ENCODE results near the gene KIAA1755. TPM values are rescaled to one million over a fixed set of nuclear protein-coding genes. Genes with fewer than 3 reads are reported as not detected.
A peak's percentile ranks its signal among the peaks of the same experiment; 100 is the strongest.

KIAA1755 gene
- polyA plus RNA-seq, 1 experiment = 2.9 TPM

DNA sequence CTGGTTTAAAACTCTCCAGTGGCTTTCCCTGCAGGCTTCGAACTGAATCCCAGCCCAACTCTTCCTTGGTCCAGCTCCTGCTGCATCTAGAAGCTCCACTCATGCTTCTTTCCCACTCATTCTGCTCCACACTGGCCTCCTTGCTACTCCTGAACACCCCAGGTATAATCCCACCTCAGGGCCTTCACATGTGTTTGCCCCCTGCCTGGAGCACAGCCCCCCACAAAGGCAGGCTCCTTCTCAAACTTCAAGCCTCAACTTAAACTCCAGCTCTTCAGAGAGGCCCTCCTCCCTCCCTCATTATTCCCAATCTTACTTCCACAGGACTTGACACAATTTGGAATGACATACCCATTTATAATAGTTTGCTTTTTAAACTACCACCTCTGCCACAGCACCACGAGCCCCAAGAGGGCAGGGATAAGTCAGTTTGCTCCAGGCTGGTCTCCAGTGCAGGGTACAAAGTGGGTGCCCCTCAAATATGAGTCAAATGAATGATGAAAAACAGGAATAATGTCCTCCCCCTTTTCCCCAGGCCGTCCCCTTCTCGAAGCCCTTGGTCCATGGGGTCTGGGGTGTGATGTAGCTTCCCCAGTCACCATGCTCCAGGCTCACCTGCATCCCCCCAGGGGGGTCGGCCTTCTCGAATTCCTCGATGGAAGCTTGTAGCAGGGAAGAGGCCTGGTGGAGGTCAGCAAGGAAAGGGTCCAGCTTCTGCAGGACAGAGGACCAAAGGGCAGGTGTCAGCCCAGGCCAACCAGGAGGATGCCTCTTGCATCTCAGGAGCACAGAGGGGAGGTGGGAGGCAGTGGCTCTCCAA, 37.4 kb downstream of the KIAA1755 start:
- Histone ChIP-seq H3K27me3 (ENCODE audit: control insufficient read depth, insufficient read depth, low read length) (no peaks in the 10 kb centered on the region), H3K9me3 (ENCODE audit: control insufficient read depth, insufficient read depth, low read length) (peaks cover 7% of the 10 kb centered on the region; the same call in 1 of the 2 replicates), H3K27ac (ENCODE audit: low read depth, low read length) (no peak overlapping the region), H3K4me3 (ENCODE audit: low read depth, low read length) (no peak overlapping the region)
- POLR2A ChIA-PET = no interaction called here
- TF ChIP-seq, protein P1, sequence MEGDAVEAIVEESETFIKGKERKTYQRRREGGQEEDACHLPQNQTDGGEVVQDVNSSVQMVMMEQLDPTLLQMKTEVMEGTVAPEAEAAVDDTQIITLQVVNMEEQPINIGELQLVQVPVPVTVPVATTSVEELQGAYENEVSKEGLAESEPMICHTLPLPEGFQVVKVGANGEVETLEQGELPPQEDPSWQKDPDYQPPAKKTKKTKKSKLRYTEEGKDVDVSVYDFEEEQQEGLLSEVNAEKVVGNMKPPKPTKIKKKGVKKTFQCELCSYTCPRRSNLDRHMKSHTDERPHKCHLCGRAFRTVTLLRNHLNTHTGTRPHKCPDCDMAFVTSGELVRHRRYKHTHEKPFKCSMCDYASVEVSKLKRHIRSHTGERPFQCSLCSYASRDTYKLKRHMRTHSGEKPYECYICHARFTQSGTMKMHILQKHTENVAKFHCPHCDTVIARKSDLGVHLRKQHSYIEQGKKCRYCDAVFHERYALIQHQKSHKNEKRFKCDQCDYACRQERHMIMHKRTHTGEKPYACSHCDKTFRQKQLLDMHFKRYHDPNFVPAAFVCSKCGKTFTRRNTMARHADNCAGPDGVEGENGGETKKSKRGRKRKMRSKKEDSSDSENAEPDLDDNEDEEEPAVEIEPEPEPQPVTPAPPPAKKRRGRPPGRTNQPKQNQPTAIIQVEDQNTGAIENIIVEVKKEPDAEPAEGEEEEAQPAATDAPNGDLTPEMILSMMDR (IDR thresholded peaks at IDR 0.05; ENCODE audit: low read depth, low read length) = no peak
- CTCF ChIA-PET = interaction anchor here (0.6 to 11.5 kb wide), 25 partner anchors 7 to 659 kb away, joined by 3 to 459 read pairs (median 4); partner anchors contain the start of gene BPI
- no peak for DNase-seq (ENCODE audit: low read depth, low spot score)

DNA sequence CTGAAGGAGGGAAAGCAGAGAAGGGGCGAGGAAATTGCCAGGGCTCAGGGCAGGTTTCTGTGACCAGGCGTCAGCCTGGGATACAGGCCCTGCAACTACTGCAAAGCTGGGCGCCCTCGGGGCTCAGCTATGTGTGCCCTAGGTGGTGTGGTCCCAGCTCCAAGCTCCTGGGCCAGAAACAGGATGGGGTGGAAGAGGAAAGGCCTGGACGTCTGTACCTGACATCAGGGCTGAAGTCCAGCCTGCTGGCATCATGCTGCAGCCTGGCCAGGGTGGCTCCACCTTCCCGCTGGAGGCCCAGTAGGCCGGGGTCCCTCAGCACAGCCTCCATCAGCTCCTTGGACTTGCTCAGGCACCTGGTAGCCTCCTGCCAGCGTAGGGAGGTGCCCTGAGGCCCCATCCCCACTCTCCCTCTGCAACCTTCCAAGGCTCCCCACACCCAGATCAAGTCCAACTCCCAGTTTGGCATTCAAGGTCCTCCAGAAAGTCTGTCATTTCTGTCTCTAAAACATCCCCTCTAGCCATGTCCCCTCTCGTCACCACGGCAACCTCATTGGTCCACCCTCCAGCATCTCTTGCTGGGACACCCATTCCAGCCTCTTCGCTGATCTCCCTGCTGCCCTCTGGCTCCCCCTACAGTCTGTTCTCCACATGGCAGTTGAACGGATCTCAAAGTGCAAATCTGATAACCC, 38.2 kb downstream of the KIAA1755 start:
- Histone ChIP-seq H3K9me3 (ENCODE audit: control insufficient read depth, insufficient read depth, low read length) (peaks cover 4% of the 10 kb centered on the region; the same call in 1 of the 2 replicates), H3K4me3 (ENCODE audit: low read depth, low read length) (no peak overlapping the region), H3K27me3 (ENCODE audit: control insufficient read depth, insufficient read depth, low read length) (no peaks in the 10 kb centered on the region), H3K27ac (ENCODE audit: low read depth, low read length) (no peak overlapping the region)
- TF ChIP-seq, protein P1 (IDR thresholded peaks at IDR 0.05; ENCODE audit: low read depth, low read length) = peak; percentile 99
- no peak for DNase-seq (ENCODE audit: low read depth, low spot score)
- ChIA-PET CTCF (interaction anchor here (0.6 to 11.5 kb wide), 62 partner anchors 8 to 705 kb away, joined by 3 to 459 read pairs (median 4); partner anchors contain the start of genes BPI, RPRD1B, TGM2 and TTI1), POLR2A (no interaction called here)

DNA sequence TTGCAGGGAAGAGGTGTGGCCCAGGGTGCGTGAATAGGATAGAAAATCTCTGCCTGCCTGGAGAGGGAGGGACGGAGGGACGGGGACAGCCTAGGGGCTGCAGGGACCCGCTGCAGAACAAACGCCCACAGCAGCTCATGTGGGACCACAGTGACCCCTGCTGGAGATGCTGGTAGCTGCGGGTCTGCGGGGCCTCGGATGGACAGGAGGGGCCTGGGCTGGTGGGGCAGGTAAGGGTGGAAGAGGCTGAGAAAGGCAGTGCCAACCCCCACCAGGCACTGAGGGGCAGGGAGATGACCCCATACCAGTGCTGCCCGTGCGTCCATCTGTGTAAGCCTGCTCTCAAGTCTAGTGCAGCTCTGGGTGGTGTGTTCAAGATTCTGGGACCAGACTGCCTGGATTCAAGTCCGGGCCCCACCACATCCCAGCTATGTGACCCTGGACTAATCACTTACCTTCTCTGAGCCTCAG, 39.4 kb downstream of the KIAA1755 start:
- Histone ChIP-seq H3K9me3 (ENCODE audit: control insufficient read depth, insufficient read depth, low read length) (peaks cover 4% of the 10 kb centered on the region; the same call in 1 of the 2 replicates), H3K4me3 (ENCODE audit: low read depth, low read length) (0 out of 2 replicates have a peak overlapping the region, but pooled peaks have one; percentile 29), H3K27me3 (ENCODE audit: control insufficient read depth, insufficient read depth, low read length) (no peaks in the 10 kb centered on the region), H3K27ac (ENCODE audit: low read depth, low read length) (no peak overlapping the region)
- POLR2A ChIA-PET = interaction anchor here (0.7 to 2.6 kb wide), 4 partner anchors 16 to 163 kb away, joined by 3 to 14 read pairs (median 4); no protein-coding TSS in a partner anchor
- CTCF ChIA-PET = interaction anchor here (0.6 to 11.5 kb wide), 71 partner anchors 9 to 704 kb away, joined by 3 to 459 read pairs (median 5); partner anchors contain the start of genes BPI, RPRD1B, TGM2 and TTI1
- TF ChIP-seq, protein P1 (IDR thresholded peaks at IDR 0.05; ENCODE audit: low read depth, low read length) = peak; percentile 96
- no peak for DNase-seq (ENCODE audit: low read depth, low spot score)

DNA sequence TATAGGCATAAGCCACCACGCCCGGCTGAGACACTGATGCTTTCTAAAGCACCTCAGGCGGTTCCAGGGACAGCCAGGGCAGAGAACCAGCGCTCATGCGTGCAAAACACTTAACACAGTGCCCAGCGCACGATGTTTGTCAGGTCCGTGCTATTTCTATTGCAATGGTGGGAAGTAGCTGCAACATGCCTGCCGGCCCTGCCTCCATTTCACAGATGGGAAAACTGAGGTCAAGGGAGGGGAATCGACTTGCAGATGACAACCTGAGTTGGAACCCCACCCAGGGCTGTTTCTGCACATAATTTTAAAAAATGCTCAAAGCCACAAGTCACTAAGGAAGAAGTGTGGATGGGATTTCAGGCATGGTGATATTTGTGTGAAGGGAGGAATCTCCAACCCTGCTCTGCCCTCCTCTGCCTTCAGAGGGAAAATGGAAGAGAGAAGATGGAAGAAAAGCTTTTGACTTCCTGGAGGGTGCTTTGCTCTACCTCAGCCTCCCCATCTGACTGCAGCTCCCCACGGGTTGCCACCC, 39.9 kb downstream of the KIAA1755 start:
- Histone ChIP-seq H3K27me3 (ENCODE audit: control insufficient read depth, insufficient read depth, low read length) (no peaks in the 10 kb centered on the region), H3K9me3 (ENCODE audit: control insufficient read depth, insufficient read depth, low read length) (peaks cover 3% of the 10 kb centered on the region; the same call in 1 of the 2 replicates), H3K4me3 (ENCODE audit: low read depth, low read length) (0 out of 2 replicates have a peak overlapping the region, but pooled peaks have one; percentile 29), H3K27ac (ENCODE audit: low read depth, low read length) (no peak overlapping the region)
- POLR2A ChIA-PET = interaction anchor here (0.5 to 2.6 kb wide), 5 partner anchors 15 to 190 kb away, joined by 3 to 14 read pairs (median 3); no protein-coding TSS in a partner anchor
- TF ChIP-seq, protein P1 (IDR thresholded peaks at IDR 0.05; ENCODE audit: low read depth, low read length) = no peak
- no peak for DNase-seq (ENCODE audit: low read depth, low spot score)
- CTCF ChIA-PET = interaction anchor here (0.6 to 11.5 kb wide), 53 partner anchors 10 to 702 kb away, joined by 3 to 459 read pairs (median 5); partner anchors contain the start of genes RPRD1B, TGM2 and TTI1
